Activated CD4-positive, alpha-beta memory T cell treated with anti-CD3 and anti-CD28 coated beads, Interleukin-2, amount 10 ng/mL, durations not matched to agents 7 days and 5 days (primary cell): ENCODE results near the gene TMEM14A. TPM values are rescaled to one million over a fixed set of nuclear protein-coding genes. Genes with fewer than 3 reads are reported as not detected.
A peak's percentile ranks its signal among the peaks of the same experiment; 100 is the strongest.

Source experiments
- CTCF ChIA-PET: fragments of 350-600 bp; sonication (Branson Sonifier 250); formaldehyde crosslinking; loops from one replicate; lab custom pipeline; 2021; ENCODE audit warnings: antibody characterized with exemption, inconsistent platforms; lab: Charles Lee
- POLR2A ChIA-PET: fragments of 350-600 bp; sonication (Branson Sonifier 250); formaldehyde crosslinking; loops from one replicate; lab custom pipeline; 2021; ENCODE audit warnings: antibody characterized with exemption; lab: Charles Lee
- DNase-seq: peaks from one replicate; pipeline ENCODE4 v3.0.0-alpha.2; 2020
- H3K27ac Mint-ChIP-seq: one replicate; pipeline ENCODE4 v1.8.0; 2021; ENCODE audit warnings: mild to moderate bottlenecking, mixed read lengths
- H3K27me3 Mint-ChIP-seq: one replicate; pipeline ENCODE4 v1.8.0; 2021; ENCODE audit warnings: mixed read lengths
- H3K36me3 Mint-ChIP-seq: one replicate; pipeline ENCODE4 v1.8.0; 2021; ENCODE audit warnings: low read depth, mixed read lengths
- H3K4me1 Mint-ChIP-seq: one replicate; pipeline ENCODE4 v1.8.0; 2021; ENCODE audit warnings: mixed read lengths
- H3K4me3 Mint-ChIP-seq: one replicate; pipeline ENCODE4 v1.8.0; 2021; ENCODE audit warnings: mild to moderate bottlenecking, mixed read lengths
- H3K9me3 Mint-ChIP-seq: one replicate; pipeline ENCODE4 v1.8.0; 2021; ENCODE audit warnings: mixed read lengths
- total RNA-seq, 2 experiments: library from RNA; stranded (reverse); gene quantifications; one replicate each; pipeline ENCODE4 v1.2.3, GENCODE V29; 2021

The TMEM14A gene
- 10 to 100 TPM; 20.9 to 23.5 TPM for total RNA-seq

- CTCF ChIA-PET: interaction anchor here (1.2 kb wide), 1 partner anchor 18 kb away, joined by 4 read pairs; no protein-coding TSS in a partner anchor
- POLR2A ChIA-PET: interaction anchor here (0.6 to 1.4 kb wide), 6 partner anchors 65 to 386 kb away, joined by 3 to 5 read pairs (median 3); partner anchors contain the start of gene MCM3
Measured at GRCh38 chr6:52670502-52671409, at the start of gene TMEM14A. Gene TMEM14A (plus strand): TSS chr6:52671113. CDS start chr6:52677103, 5,990 bp downstream.

GRCh38 chr6:52621631-52622030 lies 49.3 kb upstream of the TMEM14A start:
- Mint-ChIP-seq H3K36me3 (no peaks in the 10 kb centered on the region), H3K27ac (no peak overlapping the region), H3K9me3 (no peaks in the 10 kb centered on the region), H3K4me1 (no peaks in the 10 kb centered on the region), H3K27me3 (peaks cover 19% of the 10 kb centered on the region), H3K4me3 (no peak overlapping the region)
- ChIA-PET POLR2A (no interaction called here), CTCF (no interaction called here)
- DNase-seq: no peak

More at GRCh38 chr6:52670502-52671409, at the start of gene TMEM14A:
- peak; percentile 94 for DNase-seq
- Mint-ChIP-seq H3K9me3 (no peaks in the 10 kb centered on the region), H3K27me3 (no peaks in the 10 kb centered on the region), H3K36me3 (peaks cover 7% of the 10 kb centered on the region), H3K4me3 (peak within 1 kb of the TSS; percentile 82), H3K27ac (peak within 1 kb of the TSS; percentile 68), H3K4me1 (peaks cover 56% of the 10 kb centered on the region)

- ChIA-PET POLR2A (no interaction called here), CTCF (no interaction called here)
- Mint-ChIP-seq H3K4me1 (no peaks in the 10 kb centered on the region), H3K27ac (no peak overlapping the region), H3K9me3 (no peaks in the 10 kb centered on the region), H3K4me3 (no peak overlapping the region), H3K36me3 (no peaks in the 10 kb centered on the region), H3K27me3 (peaks cover 20% of the 10 kb centered on the region)
- DNase-seq: no peak
Measured at GRCh38 chr6:52622810-52623209, 48.1 kb upstream of the TMEM14A start.

GRCh38 chr6:52632011-52632410 lies 38.9 kb upstream of the TMEM14A start:
- Mint-ChIP-seq H3K27me3 (no peaks in the 10 kb centered on the region), H3K36me3 (no peaks in the 10 kb centered on the region), H3K27ac (no peak overlapping the region), H3K4me3 (no peak overlapping the region), H3K9me3 (no peaks in the 10 kb centered on the region), H3K4me1 (peaks cover 17% of the 10 kb centered on the region)
- DNase-seq: no peak
- POLR2A ChIA-PET: no interaction called here
- CTCF ChIA-PET: no interaction called here

- Mint-ChIP-seq H3K9me3 (no peaks in the 10 kb centered on the region), H3K4me3 (no peak overlapping the region), H3K27me3 (no peaks in the 10 kb centered on the region), H3K4me1 (peaks cover 17% of the 10 kb centered on the region), H3K36me3 (no peaks in the 10 kb centered on the region), H3K27ac (no peak overlapping the region)
- POLR2A ChIA-PET: no interaction called here
- CTCF ChIA-PET: interaction anchor here (0.6 to 2.9 kb wide), 4 partner anchors 17 to 272 kb away, joined by 3 to 23 read pairs (median 4); partner anchors contain the start of gene PAQR8
- DNase-seq: no peak
Measured at GRCh38 chr6:52634211-52634610, 36.7 kb upstream of the TMEM14A start.

GRCh38 chr6:52635049-52635577 lies 35.8 kb upstream of the TMEM14A start:
- Mint-ChIP-seq H3K27me3 (peaks cover 2% of the 10 kb centered on the region), H3K9me3 (no peaks in the 10 kb centered on the region), H3K4me3 (no peak overlapping the region), H3K27ac (peak overlapping the region; percentile 29), H3K36me3 (no peaks in the 10 kb centered on the region), H3K4me1 (peaks cover 17% of the 10 kb centered on the region)
- POLR2A ChIA-PET: no interaction called here
- DNase-seq: peak; percentile 20
- CTCF ChIA-PET: interaction anchor here (0.9 to 2.9 kb wide), 4 partner anchors 16 to 273 kb away, joined by 3 to 23 read pairs (median 4); partner anchors contain the start of gene PAQR8

- no peak overlapping the region for H3K4me3 Mint-ChIP-seq
- ChIA-PET POLR2A (no interaction called here), CTCF (interaction anchor here (2.9 kb wide), 1 partner anchor 15 kb away, joined by 23 read pairs; no protein-coding TSS in a partner anchor)
- H3K36me3 Mint-ChIP-seq: no peaks in the 10 kb centered on the region
- DNase-seq: no peak
- H3K9me3 Mint-ChIP-seq: no peaks in the 10 kb centered on the region
- peaks cover 11% of the 10 kb centered on the region for H3K27me3 Mint-ChIP-seq
- no peak overlapping the region for H3K27ac Mint-ChIP-seq
- H3K4me1 Mint-ChIP-seq: peaks cover 25% of the 10 kb centered on the region
Measured at GRCh38 chr6:52636830-52637229, 34.1 kb upstream of the TMEM14A start.

GRCh38 chr6:52639493-52639892 lies 31.4 kb upstream of the TMEM14A start:
- no peaks in the 10 kb centered on the region for H3K9me3 Mint-ChIP-seq
- peaks cover 24% of the 10 kb centered on the region for H3K4me1 Mint-ChIP-seq
- peaks cover 19% of the 10 kb centered on the region for H3K27me3 Mint-ChIP-seq
- H3K27ac Mint-ChIP-seq: no peak overlapping the region
- ChIA-PET POLR2A (no interaction called here), CTCF (interaction anchor here (5.6 kb wide), 1 partner anchor 12 kb away, joined by 38 read pairs; no protein-coding TSS in a partner anchor)
- DNase-seq: no peak
- H3K4me3 Mint-ChIP-seq: no peak overlapping the region
- no peaks in the 10 kb centered on the region for H3K36me3 Mint-ChIP-seq

- Mint-ChIP-seq H3K4me1 (peaks cover 17% of the 10 kb centered on the region), H3K36me3 (no peaks in the 10 kb centered on the region), H3K9me3 (no peaks in the 10 kb centered on the region), H3K4me3 (no peak overlapping the region), H3K27me3 (peaks cover 19% of the 10 kb centered on the region), H3K27ac (no peak overlapping the region)
- CTCF ChIA-PET: interaction anchor here (0.7 to 5.6 kb wide), 2 partner anchors 11 to 278 kb away, joined by 3 to 38 read pairs; partner anchors contain the start of gene PAQR8
- POLR2A ChIA-PET: no interaction called here
- DNase-seq: no peak
Measured at GRCh38 chr6:52640170-52640569, 30.7 kb upstream of the TMEM14A start.

- no peaks in the 10 kb centered on the region for H3K9me3 Mint-ChIP-seq
- no peaks in the 10 kb centered on the region for H3K36me3 Mint-ChIP-seq
- DNase-seq: no peak
- POLR2A ChIA-PET: interaction anchor here (1.2 kb wide), 1 partner anchor 11 kb away, joined by 3 read pairs; no protein-coding TSS in a partner anchor
- CTCF ChIA-PET: interaction anchor here (0.7 to 5.6 kb wide), 3 partner anchors 11 to 279 kb away, joined by 3 to 38 read pairs (median 3); partner anchors contain the start of gene PAQR8
- H3K4me3 Mint-ChIP-seq: no peak overlapping the region
- peaks cover 19% of the 10 kb centered on the region for H3K27me3 Mint-ChIP-seq
- H3K4me1 Mint-ChIP-seq: peaks cover 14% of the 10 kb centered on the region
- H3K27ac Mint-ChIP-seq: no peak overlapping the region
Measured at GRCh38 chr6:52640916-52641315, 30.0 kb upstream of the TMEM14A start.

GRCh38 chr6:52641388-52641787 lies 29.5 kb upstream of the TMEM14A start:
- no peak for DNase-seq
- POLR2A ChIA-PET: interaction anchor here (0.9 to 1.2 kb wide), 2 partner anchors 11 to 21 kb away, joined by 3 to 4 read pairs; no protein-coding TSS in a partner anchor
- Mint-ChIP-seq H3K4me3 (no peak overlapping the region), H3K27me3 (peaks cover 19% of the 10 kb centered on the region), H3K9me3 (no peaks in the 10 kb centered on the region), H3K27ac (no peak overlapping the region), H3K36me3 (no peaks in the 10 kb centered on the region), H3K4me1 (peaks cover 11% of the 10 kb centered on the region)
- CTCF ChIA-PET: interaction anchor here (1.7 to 5.6 kb wide), 2 partner anchors 10 to 66 kb away, joined by 3 to 38 read pairs; no protein-coding TSS in a partner anchor

GRCh38 chr6:52641826-52642225 lies 29.1 kb upstream of the TMEM14A start:
- DNase-seq: no peak
- H3K27ac Mint-ChIP-seq: no peak overlapping the region
- no peaks in the 10 kb centered on the region for H3K9me3 Mint-ChIP-seq
- CTCF ChIA-PET: interaction anchor here (1.7 to 5.6 kb wide), 2 partner anchors 10 to 66 kb away, joined by 3 to 38 read pairs; no protein-coding TSS in a partner anchor
- peaks cover 19% of the 10 kb centered on the region for H3K27me3 Mint-ChIP-seq
- peaks cover 11% of the 10 kb centered on the region for H3K4me1 Mint-ChIP-seq
- H3K36me3 Mint-ChIP-seq: no peaks in the 10 kb centered on the region
- POLR2A ChIA-PET: interaction anchor here (0.9 to 1.2 kb wide), 2 partner anchors 10 to 21 kb away, joined by 3 to 4 read pairs; no protein-coding TSS in a partner anchor
- no peak overlapping the region for H3K4me3 Mint-ChIP-seq
